ENCODE results near the gene MYH9.
"Not testable (repeated sequence)": the region's sequence is repeated elsewhere in the genome, so short reads cannot be mapped to it uniquely, and the experiment has no call there.

Gene MYH9

GRCh38 chr22:36387959-36388726, at the start of gene MYH9:
Gene MYH9 (minus strand): TSS chr22:36387967. CDS start chr22:36349236, 38,731 bp downstream.
- peak; percentile 100 for DNase-seq

- peak in 1 of 3 donors; percentile 33 for DNase-seq
Observed at GRCh38 chr22:36435516-36436415, 48.0 kb upstream of the MYH9 start.

- DNase-seq, result no peak
Observed at GRCh38 chr22:36433318-36434231, 45.8 kb upstream of the MYH9 start.

DNA sequence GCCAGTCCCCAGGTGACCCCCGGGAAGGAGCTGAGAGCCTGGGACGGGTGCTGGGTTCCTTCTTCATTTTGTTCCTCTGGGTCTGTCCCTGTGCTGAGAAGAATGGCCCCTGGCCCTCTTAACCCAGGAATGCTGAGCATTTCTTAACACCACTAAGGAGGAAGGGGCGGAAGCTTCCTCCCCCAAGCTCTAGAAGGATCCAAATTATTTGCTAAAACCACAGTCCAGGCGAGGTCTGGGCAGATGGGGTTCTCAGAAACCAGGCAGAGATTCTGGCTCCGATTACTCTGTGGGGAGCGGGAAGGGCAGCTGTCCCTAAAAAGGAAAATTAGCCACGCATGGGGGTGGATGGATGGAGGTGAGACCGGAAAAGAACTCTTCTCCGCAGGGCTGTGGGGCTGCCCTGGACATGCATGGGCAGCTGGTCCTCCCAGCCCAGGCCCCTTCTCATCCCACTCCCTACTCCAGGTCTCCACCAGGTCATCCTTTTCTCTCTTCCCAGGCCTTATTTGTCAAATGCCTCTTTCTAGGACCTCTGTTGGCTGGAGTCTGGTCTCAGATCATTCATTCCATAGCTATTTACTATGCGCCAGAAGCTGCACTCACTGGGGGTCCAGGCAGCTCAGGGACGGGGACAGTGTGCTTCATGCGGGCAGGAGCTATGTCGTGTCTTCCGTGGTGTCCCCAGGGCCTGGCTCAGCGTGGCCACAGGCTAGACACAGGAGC, 45.0 kb upstream of the MYH9 start:
- DNase-seq, result no peak

DNA sequence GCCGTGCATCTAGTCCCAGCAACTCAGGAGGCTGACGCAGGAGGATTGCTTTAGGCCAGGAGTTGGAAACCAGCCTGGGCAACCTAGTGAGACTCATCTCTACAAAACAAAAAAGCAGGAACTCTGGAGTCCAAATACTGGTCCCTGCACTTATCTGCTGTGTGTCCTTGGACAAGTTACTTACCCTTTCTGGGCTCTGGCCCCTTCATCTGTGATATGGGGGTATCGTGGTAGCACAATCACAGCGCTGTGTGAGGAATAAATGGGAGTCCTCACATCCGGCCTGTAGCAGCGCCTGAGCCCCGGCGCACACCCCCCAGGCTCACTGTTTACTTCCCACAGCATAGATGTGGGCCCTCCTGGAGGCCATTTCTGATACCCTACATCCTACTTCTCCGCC, 44.2 kb upstream of the MYH9 start:
- no peak for DNase-seq

GRCh38 chr22:36430863-36431262, 43.1 kb upstream of the MYH9 start:
- no peak for DNase-seq

DNA sequence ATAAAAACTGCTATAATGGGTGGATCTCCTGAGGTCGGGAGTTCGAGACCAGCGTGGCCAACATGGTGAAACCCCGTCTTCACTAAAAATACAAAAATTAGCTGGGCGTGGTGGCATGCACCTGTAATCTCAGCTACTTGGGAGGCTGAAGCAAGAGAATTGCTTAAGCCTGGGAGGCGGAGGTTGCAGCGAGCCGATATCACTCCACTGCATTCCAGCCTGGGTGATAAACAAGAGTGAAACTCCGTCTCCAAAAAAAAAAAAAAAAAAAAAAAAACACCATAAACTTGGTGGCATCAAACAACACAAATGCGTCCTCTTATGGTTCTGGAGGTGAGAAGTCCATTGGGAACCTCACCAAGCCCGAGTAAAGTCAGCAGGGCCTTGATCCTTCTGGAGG, 40.2 kb upstream of the MYH9 start:
- not testable (repeated sequence) for DNase-seq

DNA sequence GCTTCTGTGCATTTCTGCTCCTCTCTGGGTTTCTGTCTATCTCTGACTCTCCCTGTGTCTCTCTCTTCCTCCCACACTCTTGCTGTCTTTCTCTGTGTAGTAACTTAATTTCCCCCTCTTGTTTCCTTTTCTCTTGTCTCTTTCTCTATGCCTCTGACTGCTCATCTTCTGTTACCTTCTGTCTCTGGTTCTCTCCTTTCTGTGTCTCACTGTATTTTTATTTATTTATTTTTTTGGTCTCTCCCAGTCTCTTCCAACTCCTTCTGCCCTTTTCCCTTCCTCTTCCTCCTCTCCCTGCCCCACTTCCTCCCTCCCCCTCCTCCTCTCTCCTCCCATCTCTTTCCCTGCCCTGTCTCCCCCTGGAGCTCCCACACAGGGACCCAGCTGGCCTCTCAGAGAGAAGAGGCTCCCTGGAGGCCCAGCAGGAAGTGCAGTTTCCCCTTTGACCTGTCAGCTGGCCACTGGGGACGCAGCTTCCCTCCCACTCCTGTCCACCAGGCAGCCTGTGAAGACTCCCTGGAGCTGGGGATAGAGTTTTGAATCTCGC, 38.3 kb upstream of the MYH9 start:
- peak; percentile 68 to 77 (median 70) for DNase-seq

DNA sequence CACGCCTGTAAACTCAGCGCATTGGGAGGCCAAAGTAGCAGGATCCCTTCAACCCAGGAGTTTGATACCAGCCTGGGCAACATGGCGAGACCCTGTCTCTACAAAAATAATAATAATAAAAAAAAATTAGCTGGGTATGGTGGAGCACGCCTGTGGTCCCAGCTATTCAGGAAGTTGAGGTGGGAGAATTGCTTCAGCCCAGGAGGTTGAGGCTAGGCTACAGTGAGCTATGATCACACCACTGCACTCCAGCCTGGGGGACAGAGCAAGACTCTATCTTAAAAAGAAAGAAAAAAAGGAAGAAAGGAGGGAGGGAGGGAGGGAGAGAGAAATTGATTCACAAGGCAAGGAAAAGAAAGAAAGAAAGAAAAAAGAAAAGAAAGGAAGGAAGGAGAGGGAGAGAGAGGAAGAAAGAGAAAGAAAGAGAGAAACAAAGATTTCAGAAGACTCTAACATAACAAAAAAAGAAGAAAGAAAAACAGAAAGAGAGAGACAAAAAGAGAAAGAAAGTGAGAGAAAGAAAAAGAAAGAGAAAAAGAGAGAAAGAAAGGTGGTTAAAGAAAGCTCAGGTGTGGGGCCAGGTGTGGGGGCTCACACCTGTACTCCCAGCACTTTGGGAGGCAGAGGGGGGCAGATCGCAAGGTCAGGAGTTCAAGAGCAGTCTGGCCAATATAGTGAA, 37.3 kb upstream of the MYH9 start:
- no peak for DNase-seq

DNA sequence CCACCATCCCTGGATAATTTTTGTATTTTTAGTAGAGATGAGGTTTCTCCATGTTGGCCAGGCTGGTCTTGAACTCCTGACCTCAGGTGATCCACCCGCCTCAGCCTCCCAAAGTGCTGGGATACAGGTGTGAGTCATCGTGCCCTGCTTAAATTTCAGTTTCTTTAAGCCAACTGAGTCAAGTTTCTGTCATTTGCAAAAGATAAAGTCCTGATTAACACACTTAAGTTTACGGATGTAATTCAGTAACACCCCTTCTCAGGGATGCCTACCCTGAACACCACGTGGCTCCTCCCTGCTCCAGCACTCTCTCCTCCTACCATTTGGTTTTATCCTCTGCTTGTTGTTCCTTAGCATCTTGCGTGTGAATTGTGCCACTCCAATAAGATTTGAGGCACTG, 36.7 kb upstream of the MYH9 start:
- DNase-seq, result not testable (repeated sequence)

GRCh38 chr22:36423461-36424404, 36.0 kb upstream of the MYH9 start:
- DNase-seq, result peak; percentile 56 to 62 (median 62)

GRCh38 chr22:36422287-36423014, 34.7 kb upstream of the MYH9 start:
- DNase-seq, result no peak

GRCh38 chr22:36419912-36420882, 32.4 kb upstream of the MYH9 start:
- DNase-seq, result no peak

- DNase-seq, result peak; percentile 71 to 82 (median 78)
Observed at GRCh38 chr22:36419177-36419911, 31.6 kb upstream of the MYH9 start.

- DNase-seq, result no peak
Observed at GRCh38 chr22:36417281-36417686, 29.5 kb upstream of the MYH9 start.

DNA sequence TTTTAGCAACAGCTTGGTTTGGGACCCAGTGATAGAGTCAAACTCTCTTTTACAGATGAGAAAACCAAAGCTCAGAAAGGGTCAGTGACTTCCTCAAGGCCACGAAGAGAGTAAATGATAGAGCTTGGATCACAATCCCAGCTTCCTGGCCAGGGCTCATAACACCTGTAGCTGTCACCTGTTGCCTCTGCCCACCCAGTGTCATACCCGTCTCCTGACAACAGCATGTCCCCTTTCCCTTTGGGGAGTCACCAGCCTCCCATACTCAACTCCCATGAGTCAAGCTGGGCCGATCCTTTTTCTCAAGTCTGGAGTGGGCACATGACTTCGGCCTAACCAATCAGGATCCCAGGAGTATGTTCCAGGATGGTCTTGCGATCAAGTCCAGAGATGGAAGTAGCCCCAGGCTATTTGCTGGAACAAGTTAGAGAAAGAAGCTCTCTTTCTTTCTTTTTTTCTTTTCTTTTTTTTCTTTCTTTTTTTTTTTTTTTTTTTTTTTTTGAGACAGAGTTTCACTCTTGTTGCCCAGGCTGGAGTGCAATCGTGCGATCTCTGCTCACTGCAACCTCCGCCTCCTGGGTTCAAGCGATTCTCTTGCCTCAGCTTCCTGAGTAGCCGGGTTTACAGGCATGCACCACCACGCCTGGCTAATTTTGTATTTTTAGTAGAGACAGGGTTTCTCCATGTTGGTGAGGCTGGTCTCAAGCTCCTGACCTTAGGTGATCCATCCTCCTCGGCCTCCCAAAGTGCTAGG, 27.8 kb upstream of the MYH9 start:
- DNase-seq, result peak; percentile 39 to 49 (median 47)

Data from suppressor macrophage treated with lipopolysaccharide for 1 hour (primary cell).